IgD-negative memory B cell (primary cell): Measurements from ENCODE around the gene SLC4A2. TPM values are rescaled to one million over a fixed set of nuclear protein-coding genes. Genes with fewer than 3 reads are reported as not detected.
A peak's percentile ranks its signal among the peaks of the same experiment; 100 is the strongest.

ENCODE experiments used
- H3K27ac Mint-ChIP-seq, 3 donors: one replicate each; pipeline ENCODE4 v1.8.0; 2020 to 2022; ENCODE audit warnings: mild to moderate bottlenecking in 3 of 3, mixed read lengths in 3 of 3, moderate library complexity in 1 of 3
- H3K27me3 Mint-ChIP-seq: one replicate; pipeline ENCODE4 v1.8.0; 2021; ENCODE audit warnings: mixed read lengths
- H3K36me3 Mint-ChIP-seq: one replicate; pipeline ENCODE4 v1.8.0; 2020; ENCODE audit warnings: mild to moderate bottlenecking, mixed read lengths
- H3K4me1 Mint-ChIP-seq, 3 donors: one replicate each; pipeline ENCODE4 v1.8.0; 2020 to 2022; ENCODE audit warnings: mixed read lengths in 3 of 3, mild to moderate bottlenecking in 1 of 3
- H3K4me3 Mint-ChIP-seq, 4 donors: one replicate each; pipeline ENCODE4 v1.8.0; 2020 to 2022; ENCODE audit warnings: mild to moderate bottlenecking in 4 of 4, mixed read lengths in 4 of 4, moderate library complexity in 3 of 4
- H3K9me3 Mint-ChIP-seq, 3 donors: one replicate each; pipeline ENCODE4 v1.8.0; 2020 to 2021; ENCODE audit warnings: mixed read lengths in 3 of 3, mild to moderate bottlenecking in 1 of 3
- polyA plus RNA-seq: library from polyadenylated mRNA; unstranded; fragments of 300-500 nt; fragmentation: Illumina TruSeq; gene quantifications from one replicate; pipeline ENCODE4 v1.2.3, GENCODE V29; 2021

Gene SLC4A2
- polyA plus RNA-seq, 1 donor from 2014 or later: 17.8 TPM

GRCh38 chr7:151104411-151105235 is 45.2 kb downstream of the SLC4A2 start:
- H3K9me3 Mint-ChIP-seq: no peaks in the 10 kb centered on the region

GRCh38 chr7:151107882-151108281 is 48.5 kb downstream of the SLC4A2 start:
- Mint-ChIP-seq H3K36me3 (peaks cover 2% of the 10 kb centered on the region), H3K4me1 (no peaks in the 10 kb centered on the region), H3K27me3 (peaks cover 2% of the 10 kb centered on the region), H3K4me3 (no peak overlapping the region), H3K9me3 (no peaks in the 10 kb centered on the region), H3K27ac (no peak overlapping the region)

More at GRCh38 chr7:151104411-151105235, 45.2 kb downstream of the SLC4A2 start:
- Mint-ChIP-seq H3K27me3 (no peaks in the 10 kb centered on the region), H3K4me3 (no peak overlapping the region), H3K27ac (peak overlapping the region in 1 of 3 donors; percentile 85), H3K4me1 (no peaks in the 10 kb centered on the region), H3K36me3 (peaks cover 2% of the 10 kb centered on the region)

GRCh38 chr7:151109094-151110048 is 50.0 kb downstream of the SLC4A2 start:
- Mint-ChIP-seq H3K4me3 (no peak overlapping the region), H3K36me3 (peaks cover 2% of the 10 kb centered on the region), H3K4me1 (peaks cover 0 to 2% (median 0%) of the 10 kb centered on the region in 3 donors), H3K9me3 (no peaks in the 10 kb centered on the region), H3K27me3 (peaks cover 11% of the 10 kb centered on the region), H3K27ac (peak overlapping the region in 1 of 3 donors; percentile 47)

DNA sequence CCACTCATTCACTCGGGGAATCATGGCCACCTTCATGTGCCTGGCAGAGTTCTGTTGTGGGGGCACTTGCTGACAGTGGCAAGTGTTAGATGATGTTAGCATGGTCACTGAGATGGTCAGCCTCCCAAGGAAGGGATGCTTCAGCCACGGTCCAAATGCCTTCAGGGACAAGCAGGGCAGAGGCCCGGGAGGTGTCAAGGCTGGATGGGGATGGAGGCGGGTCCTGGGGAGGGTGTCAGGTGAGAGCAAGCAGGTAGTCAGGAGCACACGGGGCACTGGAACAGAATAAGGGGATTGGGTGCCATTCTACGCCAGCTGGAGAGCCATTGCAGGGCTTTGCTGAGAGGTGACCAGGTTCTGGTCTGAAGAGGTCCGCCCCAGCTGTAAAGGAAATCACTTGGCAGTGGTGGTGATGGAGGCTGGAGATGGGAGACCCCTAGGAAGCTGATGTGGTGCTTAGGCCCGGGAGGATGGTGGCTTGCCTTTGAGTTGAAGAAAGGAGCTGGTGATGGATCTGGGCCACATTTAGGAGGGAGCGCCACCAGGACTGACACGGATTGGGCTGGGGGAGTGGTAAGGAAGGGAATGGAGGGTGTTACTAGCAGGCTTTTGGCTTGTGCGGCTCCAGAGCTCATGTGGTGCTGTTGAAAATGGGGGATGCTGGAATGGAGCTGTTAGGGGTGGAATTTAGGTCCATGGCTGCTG is 51.0 kb downstream of the SLC4A2 start:
- peaks cover 11% of the 10 kb centered on the region for H3K27me3 Mint-ChIP-seq
- peaks cover 2% of the 10 kb centered on the region for H3K36me3 Mint-ChIP-seq
- peak overlapping the region in 1 of 3 donors; percentile 64 for H3K27ac Mint-ChIP-seq
- H3K9me3 Mint-ChIP-seq: no peaks in the 10 kb centered on the region
- H3K4me3 Mint-ChIP-seq: no peak overlapping the region
- peaks cover 0 to 2% (median 0%) of the 10 kb centered on the region in 3 donors for H3K4me1 Mint-ChIP-seq

GRCh38 chr7:151110941-151111645 is 51.7 kb downstream of the SLC4A2 start:
- Mint-ChIP-seq H3K4me1 (peaks cover 0 to 2% (median 0%) of the 10 kb centered on the region in 3 donors), H3K4me3 (peak overlapping the region in 1 of 4 donors; percentile 61), H3K36me3 (no peaks in the 10 kb centered on the region), H3K27me3 (peaks cover 15% of the 10 kb centered on the region), H3K9me3 (no peaks in the 10 kb centered on the region), H3K27ac (peak overlapping the region in 1 of 3 donors; percentile 64)

DNA sequence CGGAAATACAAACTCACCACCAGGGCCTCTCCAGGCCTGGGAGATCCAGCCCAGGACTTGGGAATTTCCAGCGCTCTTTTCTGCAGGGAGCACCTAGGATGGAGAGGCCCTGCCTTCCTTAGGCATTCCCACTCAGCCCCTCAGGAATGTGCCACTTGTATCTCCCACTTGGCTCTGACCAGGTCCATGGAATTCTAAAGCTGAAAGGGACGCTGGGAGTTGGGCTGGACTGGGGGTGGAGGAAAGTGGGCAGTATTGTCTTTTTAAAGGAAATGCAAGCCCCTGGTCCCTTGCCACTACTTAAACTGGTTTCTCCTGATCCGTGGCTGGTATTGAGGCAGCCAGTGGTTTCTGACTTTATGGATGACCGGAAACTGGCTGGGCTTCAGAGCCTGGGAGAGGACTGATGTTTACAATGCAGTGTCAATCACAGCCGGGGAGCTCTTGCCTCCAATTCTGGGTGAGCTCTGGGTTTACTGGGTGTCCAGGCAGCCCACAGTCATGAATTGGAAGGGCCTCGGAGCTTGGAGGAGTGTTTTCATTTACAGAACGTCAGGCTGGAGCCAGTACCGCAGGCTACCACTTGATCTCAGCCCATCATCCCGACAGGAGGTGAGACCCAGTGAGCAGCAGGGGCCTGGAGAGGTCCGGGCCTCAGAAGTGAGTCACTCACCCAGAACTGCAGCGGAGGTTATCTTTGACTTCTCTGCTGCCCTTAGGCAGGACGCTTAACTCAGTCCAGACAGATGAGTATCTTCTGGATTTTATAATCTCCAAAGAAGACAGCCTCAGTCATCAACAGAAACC is 54.2 kb downstream of the SLC4A2 start:
- H3K9me3 Mint-ChIP-seq: no peaks in the 10 kb centered on the region
- peaks cover 0 to 2% (median under 1%) of the 10 kb centered on the region in 3 donors for H3K4me1 Mint-ChIP-seq
- peaks cover 15% of the 10 kb centered on the region for H3K27me3 Mint-ChIP-seq
- H3K27ac Mint-ChIP-seq: peak overlapping the region in 1 of 3 donors; percentile 28
- no peaks in the 10 kb centered on the region for H3K36me3 Mint-ChIP-seq
- peak overlapping the region in 2 of 4 donors; percentile 55 to 77 for H3K4me3 Mint-ChIP-seq

GRCh38 chr7:151114151-151115090 is 55.0 kb downstream of the SLC4A2 start:
- Mint-ChIP-seq H3K27ac (peak overlapping the region in 1 of 3 donors; percentile 28), H3K4me3 (peak overlapping the region in 2 of 4 donors; percentile 55 to 77), H3K27me3 (peaks cover 15% of the 10 kb centered on the region), H3K9me3 (no peaks in the 10 kb centered on the region), H3K36me3 (peaks cover 2% of the 10 kb centered on the region), H3K4me1 (peaks cover 0 to 3% (median 2%) of the 10 kb centered on the region in 3 donors)

- Mint-ChIP-seq H3K4me3 (peak overlapping the region in 3 of 4 donors; percentile 46 to 86 (median 73)), H3K9me3 (no peaks in the 10 kb centered on the region), H3K27me3 (peaks cover 15% of the 10 kb centered on the region), H3K27ac (no peak overlapping the region), H3K4me1 (peaks cover 0 to 3% (median 2%) of the 10 kb centered on the region in 3 donors), H3K36me3 (peaks cover 5% of the 10 kb centered on the region)
Measured at GRCh38 chr7:151115121-151115835, 55.9 kb downstream of the SLC4A2 start.

DNA sequence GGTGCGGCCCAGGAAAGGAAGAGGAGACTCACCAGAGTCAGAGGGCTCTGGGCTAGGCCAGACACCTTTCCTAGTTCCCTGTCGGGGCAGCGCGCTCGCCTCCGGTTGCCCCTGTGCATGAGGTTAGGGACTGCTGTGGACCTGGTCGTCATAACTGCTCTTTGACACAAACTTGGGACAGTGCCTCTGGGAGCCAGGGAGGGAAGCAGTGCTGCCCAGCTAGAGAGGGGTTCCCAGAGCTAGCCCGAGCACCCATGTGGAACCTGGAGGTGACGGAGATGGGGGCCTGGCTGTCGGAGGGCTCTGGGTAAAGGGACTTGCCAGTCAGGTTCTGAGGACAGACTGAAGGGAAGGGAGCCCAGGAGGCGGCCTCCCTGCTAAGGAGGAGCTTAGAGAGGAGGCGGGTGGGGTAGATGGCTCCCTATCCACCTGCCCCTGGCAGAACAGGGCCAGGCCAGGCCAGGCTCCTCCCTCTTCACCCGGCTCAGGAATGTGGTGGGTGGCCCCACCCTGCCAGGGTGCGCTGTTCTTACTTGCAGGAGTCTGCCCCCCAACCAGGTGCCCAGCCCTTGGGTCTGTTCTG is 56.5 kb downstream of the SLC4A2 start:
- Mint-ChIP-seq H3K4me3 (peak overlapping the region in 3 of 4 donors; percentile 46 to 86 (median 73)), H3K27ac (no peak overlapping the region), H3K27me3 (peaks cover 15% of the 10 kb centered on the region), H3K36me3 (peaks cover 5% of the 10 kb centered on the region), H3K4me1 (peaks cover 0 to 3% (median 2%) of the 10 kb centered on the region in 3 donors), H3K9me3 (no peaks in the 10 kb centered on the region)

GRCh38 chr7:151116603-151117440 is 57.4 kb downstream of the SLC4A2 start:
- Mint-ChIP-seq H3K4me3 (peak overlapping the region in 3 of 4 donors; percentile 20 to 81 (median 72)), H3K9me3 (no peaks in the 10 kb centered on the region), H3K36me3 (peaks cover 5% of the 10 kb centered on the region), H3K27me3 (peaks cover 15% of the 10 kb centered on the region), H3K27ac (peak overlapping the region in 1 of 3 donors; percentile 21), H3K4me1 (peaks cover 0 to 3% (median 2%) of the 10 kb centered on the region in 3 donors)

DNA sequence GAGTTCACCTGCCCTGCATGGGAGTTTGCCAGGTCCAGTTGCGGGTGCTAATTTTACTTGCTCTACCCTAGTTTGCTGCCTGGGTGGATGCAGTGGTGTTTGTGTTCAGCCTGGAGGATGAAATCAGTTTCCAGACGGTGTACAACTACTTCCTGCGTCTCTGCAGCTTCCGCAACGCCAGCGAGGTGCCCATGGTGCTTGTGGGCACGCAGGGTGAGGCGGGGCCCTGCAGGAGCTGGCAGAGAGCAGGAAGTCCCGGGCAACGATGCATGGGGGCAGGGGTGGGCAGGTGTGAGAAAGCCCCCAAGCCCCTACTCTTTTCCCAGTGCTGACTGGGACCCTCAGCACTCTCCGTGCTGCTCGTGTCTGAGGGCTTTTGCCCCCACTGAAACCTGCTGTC is 58.2 kb downstream of the SLC4A2 start:
- peaks cover 0 to 3% (median 2%) of the 10 kb centered on the region in 3 donors for H3K4me1 Mint-ChIP-seq
- H3K27ac Mint-ChIP-seq: peak overlapping the region in 2 of 3 donors; percentile 21 to 43
- H3K4me3 Mint-ChIP-seq: peak overlapping the region in 3 of 4 donors; percentile 20 to 76 (median 65)
- H3K36me3 Mint-ChIP-seq: peaks cover 5% of the 10 kb centered on the region
- no peaks in the 10 kb centered on the region for H3K9me3 Mint-ChIP-seq
- peaks cover 15% of the 10 kb centered on the region for H3K27me3 Mint-ChIP-seq
